Epithelial cell of proximal tubule (primary cell): ENCODE data around the gene SERINC5. TPM values are rescaled to one million over a fixed set of nuclear protein-coding genes. Genes with fewer than 3 reads are reported as not detected.

Source experiments
- DNase-seq: peaks from one replicate; pipeline ENCODE4 v3.0.0-alpha.2; 2011; ENCODE audit warnings: low read depth
- H3K4me3 ChIP-seq: 2 replicates; pipeline ENCODE4 v1.5.1; 2011; ENCODE audit warnings: low read depth, mild to moderate bottlenecking, low read length
- total RNA-seq: library from RNA; depleted of rRNA; stranded (reverse); fragments of >200 nt; gene quantifications from 2 replicates; pipeline ENCODE4 v1.2.3, GENCODE V29; 2015
- TF ChIP-seq, protein P1 (sequence below): conservative IDR thresholded peaks from 2 replicates; pipeline ENCODE4 v1.5.1; 2012; ENCODE audit warnings: low read depth, mild to moderate bottlenecking, low read length

SERINC5 gene
- total RNA-seq, 1 donor from 2014 or later: 7.1 TPM

DNA sequence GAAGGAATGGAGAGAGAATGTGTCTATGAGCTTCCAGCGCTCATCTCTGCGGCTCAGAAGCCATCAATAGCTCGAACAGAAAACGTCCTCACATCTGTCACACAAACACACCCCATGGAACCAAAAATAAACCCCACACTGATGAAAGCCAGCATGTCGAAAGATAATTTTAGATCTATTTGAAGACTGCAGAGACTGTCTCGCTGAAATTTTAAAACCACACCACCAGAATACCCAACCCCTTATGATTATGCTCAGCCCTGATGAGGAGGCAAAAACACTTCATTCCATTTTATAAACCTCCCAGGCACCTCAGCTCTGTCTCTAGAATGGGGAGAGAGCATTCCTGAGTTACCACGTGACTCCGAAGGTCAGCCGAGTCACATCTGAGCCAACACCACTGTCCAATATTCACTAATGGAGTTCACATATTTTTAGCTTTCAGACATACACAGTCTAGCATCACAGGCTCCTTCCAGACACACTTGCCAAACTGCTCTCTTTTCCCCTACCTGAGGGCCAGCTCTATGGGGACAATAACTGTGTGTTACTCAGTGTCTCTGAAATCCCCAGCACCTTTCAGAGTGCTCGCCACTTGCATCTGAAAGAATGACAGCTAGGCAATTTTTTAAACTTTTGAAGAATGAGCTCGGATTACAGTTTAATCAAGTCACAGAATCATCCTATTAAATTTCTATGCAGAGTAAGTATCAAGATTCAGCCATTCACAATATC lies 63.2 kb downstream of the SERINC5 start:
- TF ChIP-seq, protein P1, sequence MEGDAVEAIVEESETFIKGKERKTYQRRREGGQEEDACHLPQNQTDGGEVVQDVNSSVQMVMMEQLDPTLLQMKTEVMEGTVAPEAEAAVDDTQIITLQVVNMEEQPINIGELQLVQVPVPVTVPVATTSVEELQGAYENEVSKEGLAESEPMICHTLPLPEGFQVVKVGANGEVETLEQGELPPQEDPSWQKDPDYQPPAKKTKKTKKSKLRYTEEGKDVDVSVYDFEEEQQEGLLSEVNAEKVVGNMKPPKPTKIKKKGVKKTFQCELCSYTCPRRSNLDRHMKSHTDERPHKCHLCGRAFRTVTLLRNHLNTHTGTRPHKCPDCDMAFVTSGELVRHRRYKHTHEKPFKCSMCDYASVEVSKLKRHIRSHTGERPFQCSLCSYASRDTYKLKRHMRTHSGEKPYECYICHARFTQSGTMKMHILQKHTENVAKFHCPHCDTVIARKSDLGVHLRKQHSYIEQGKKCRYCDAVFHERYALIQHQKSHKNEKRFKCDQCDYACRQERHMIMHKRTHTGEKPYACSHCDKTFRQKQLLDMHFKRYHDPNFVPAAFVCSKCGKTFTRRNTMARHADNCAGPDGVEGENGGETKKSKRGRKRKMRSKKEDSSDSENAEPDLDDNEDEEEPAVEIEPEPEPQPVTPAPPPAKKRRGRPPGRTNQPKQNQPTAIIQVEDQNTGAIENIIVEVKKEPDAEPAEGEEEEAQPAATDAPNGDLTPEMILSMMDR: no peak
- DNase-seq: no peak

DNA sequence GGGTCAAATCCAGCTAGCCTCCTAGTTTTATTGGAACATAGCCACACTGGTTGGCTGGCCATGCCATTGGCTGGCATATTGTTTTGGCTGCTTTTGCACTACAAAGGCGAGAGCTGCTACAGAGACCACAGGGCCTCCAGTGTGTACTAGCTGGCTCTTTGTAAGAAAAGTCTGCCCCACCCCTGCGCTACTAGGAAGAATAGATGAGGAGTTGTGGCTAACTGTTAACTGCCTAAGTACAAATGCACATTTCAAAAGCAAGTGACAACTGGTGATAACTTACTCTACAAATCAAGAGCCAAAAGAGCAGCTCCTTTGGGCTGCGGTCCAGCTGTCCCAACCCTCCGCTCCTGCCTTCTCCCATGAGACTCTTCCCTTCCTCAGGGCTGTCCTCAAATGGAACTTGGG lies 63.9 kb downstream of the SERINC5 start:
- H3K4me3 ChIP-seq: no peak overlapping the region
- DNase-seq: no peak
- TF ChIP-seq, protein P1: no peak

More for the DNA sequence above, 63.2 kb downstream of the SERINC5 start:
- no peak overlapping the region for H3K4me3 ChIP-seq

DNA sequence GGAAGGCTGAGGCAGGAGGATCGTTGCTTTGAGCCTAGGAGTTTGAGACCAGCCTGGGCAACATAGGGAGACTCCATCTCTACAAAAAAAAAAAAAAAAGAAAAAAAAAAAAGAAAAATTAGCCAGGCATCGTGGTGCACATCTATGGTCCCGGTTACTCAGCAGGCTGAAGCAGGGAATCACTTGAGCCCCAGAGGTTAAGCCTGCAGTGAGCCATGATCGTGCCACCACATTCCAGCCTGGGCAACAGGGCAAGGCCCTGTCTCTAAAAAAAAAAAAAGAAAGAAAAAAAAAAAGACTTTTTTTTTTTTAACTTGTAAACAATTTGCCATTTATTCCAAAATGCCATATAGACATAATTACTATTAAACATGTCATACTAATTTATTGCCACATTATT lies 64.5 kb downstream of the SERINC5 start:
- no peak overlapping the region for H3K4me3 ChIP-seq
- TF ChIP-seq, protein P1: no peak
- DNase-seq: no peak

DNA sequence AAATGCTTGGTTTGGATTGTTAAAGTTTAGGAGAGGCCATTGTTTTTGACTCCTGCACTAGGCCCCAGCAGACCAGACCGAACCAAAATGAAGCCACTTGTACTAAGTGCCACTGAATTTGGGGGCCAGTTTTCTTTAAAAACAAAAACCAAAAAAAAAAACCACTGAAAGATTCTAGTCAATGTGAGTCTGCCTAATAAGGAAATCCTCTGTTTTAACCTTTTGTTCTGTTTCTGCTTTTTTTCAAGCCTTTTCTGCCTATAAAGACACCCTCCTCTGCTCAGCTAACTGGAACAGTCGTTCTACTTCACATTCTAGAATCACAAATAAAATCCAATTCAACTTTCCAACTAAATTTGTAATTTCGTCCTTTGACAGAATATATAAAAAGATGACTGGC lies 64.9 kb downstream of the SERINC5 start:
- TF ChIP-seq, protein P1: no peak
- DNase-seq: no peak
- no peak overlapping the region for H3K4me3 ChIP-seq

DNA sequence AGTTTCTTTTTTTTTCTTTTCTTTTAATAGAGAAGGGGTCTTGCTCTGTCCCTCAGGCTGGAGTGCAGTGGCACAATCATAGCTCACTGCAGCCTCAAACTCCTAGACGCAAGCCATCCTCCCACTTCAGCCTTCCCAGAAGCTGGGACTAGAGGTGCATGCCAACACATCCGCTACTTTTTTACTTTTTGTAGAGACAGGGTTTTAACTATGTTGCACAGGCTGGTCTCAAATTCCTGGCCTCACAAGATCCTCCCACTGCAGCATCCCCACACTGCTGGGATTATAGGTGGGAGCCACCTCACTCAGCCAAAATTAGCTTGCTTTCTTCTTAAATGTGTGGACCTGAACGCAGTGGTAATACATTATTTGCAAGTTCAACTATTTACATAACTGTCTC lies 66.1 kb downstream of the SERINC5 start:
- DNase-seq: no peak
- TF ChIP-seq, protein P1: no peak
- no peak overlapping the region for H3K4me3 ChIP-seq

DNA sequence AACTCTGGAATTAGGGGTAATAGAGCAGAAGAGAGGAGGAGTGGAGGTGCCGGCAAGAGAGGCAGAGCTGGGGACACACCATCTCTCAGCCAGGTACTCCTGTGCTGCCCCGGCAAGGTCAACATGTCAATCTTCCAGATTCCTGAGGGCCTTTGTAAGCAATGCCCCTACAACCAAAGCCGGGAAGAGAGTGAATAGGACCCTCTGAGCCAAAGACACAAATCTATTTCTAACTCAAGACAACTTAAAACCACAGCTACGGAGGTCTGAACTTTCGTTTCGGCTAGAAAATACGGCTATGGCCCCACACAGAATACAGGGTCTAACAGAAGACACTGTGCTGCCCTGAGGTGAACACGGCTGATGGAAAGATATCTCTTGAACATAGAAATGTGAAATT lies 66.6 kb downstream of the SERINC5 start:
- H3K4me3 ChIP-seq: no peak overlapping the region
- TF ChIP-seq, protein P1: no peak
- no peak for DNase-seq
